ENCODE data around the gene RAMP3. TPM values are rescaled to one million over a fixed set of nuclear protein-coding genes. Genes with fewer than 3 reads are reported as not detected.

Gene RAMP3
- total RNA-seq, 1 experiment from 2014 or later, result 0.13 TPM

GRCh38 chr7:45223078-45223477 is 65.5 kb downstream of the RAMP3 start:
- no peak overlapping the region for H3K4me3 ChIP-seq (ENCODE audit: low read depth in 2 of 2, low read length in 2 of 2)
- TF ChIP-seq TCF7L2 (IDR thresholded peaks at IDR 0.05; ENCODE audit: low read depth, low read length) (no peak), CTCF (IDR thresholded peaks at IDR 0.05) (no peak), SIN3A (IDR thresholded peaks at IDR 0.05; ENCODE audit: borderline replicate concordance, insufficient read depth, low read depth, low read length) (no peak), REST (IDR thresholded peaks at IDR 0.05; ENCODE audit: insufficient read depth in 1 of 2, low read depth in 2 of 2, low read length in 1 of 2) (no peak), POLR2AphosphoS5 (IDR thresholded peaks at IDR 0.05; ENCODE audit: low read depth, low read length) (no peak)
- H3K36me3 ChIP-seq (ENCODE audit: control insufficient read depth, insufficient read depth, low read length), result no peaks in the 10 kb centered on the region
- H3K4me1 ChIP-seq (ENCODE audit: control insufficient read depth, insufficient read depth, low read length), result no peaks in the 10 kb centered on the region
- DNase-seq (ENCODE audit: low read depth, low spot score) (no peak), ATAC-seq (no peak)
- ChIA-PET POLR2A (no interaction called here), CTCF (no interaction called here)
- no peaks in the 10 kb centered on the region for H3K9me3 ChIP-seq (ENCODE audit: control insufficient read depth, insufficient read depth, low read depth, low read length)
- in situ Hi-C loops (cut with HindIII; ENCODE audit: low pct_unique_long_range_greater_than_20kb, low sequenced_read_pairs) (no loop called here), intact Hi-C loops (cut with micrococcal nuclease; ENCODE audit: unreplicated experiment) (no loop called here)
- BruUV-seq (replicated peaks), result no TSS peak
- peaks cover 9% of the 10 kb centered on the region for H3K27me3 ChIP-seq (ENCODE audit: control insufficient read depth, insufficient read depth, low read length)
- H3K27ac ChIP-seq (ENCODE audit: low read length), result no peak overlapping the region

DNA sequence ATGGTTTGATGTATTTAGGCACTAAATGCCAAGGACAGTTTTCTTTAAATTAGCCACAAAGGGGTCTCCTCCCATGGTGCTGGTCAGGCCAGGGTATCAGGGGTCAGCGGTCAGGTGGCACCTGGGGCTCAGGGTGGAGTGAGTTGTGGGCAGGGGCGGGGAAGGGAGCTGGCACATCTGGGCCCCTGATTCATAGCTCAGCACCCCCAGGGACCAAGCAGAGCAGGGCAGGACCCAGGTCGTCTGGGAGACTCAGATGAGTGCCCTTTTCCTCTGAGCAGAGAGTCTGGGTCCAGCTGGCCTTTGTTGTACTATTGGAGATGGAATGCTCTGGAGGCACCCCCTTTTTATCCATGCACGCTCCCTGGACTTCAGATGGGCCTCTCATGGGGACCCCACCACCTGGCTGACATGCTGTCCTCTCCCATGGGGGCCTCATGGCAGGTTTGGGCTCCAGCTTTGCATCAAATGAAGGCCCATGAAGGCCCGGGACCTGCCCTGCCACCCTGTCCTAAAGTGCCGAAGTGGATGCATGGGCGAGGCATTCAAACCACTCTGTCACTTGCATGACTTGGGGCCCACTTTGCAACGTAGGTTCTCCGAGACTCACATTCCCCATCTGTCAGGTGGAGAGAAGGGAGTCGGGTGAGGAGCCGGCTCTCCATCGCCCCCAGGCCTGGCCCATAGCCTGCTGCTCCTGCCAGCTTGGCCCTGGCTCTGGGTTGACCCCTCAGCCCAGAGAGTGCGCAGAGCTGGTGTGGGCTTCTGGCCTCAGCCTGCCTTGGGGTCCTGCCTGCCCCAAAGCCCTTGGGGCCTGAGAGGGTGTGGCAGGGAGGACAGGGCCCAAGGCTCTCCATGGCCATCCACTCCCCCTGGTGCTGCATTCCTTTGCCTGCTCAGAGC is 66.4 kb downstream of the RAMP3 start:
- Histone ChIP-seq H3K9me3 (ENCODE audit: control insufficient read depth, insufficient read depth, low read depth, low read length) (no peaks in the 10 kb centered on the region), H3K4me3 (ENCODE audit: low read depth in 2 of 2, low read length in 2 of 2) (no peak overlapping the region), H3K4me1 (ENCODE audit: control insufficient read depth, insufficient read depth, low read length) (no peaks in the 10 kb centered on the region), H3K36me3 (ENCODE audit: control insufficient read depth, insufficient read depth, low read length) (no peaks in the 10 kb centered on the region), H3K27ac (ENCODE audit: low read length) (no peak overlapping the region), H3K27me3 (ENCODE audit: control insufficient read depth, insufficient read depth, low read length) (peaks cover 5% of the 10 kb centered on the region)
- POLR2A ChIA-PET, result no interaction called here
- no peak for DNase-seq (ENCODE audit: low read depth, low spot score)
- CTCF ChIA-PET, result no interaction called here
- in situ Hi-C loops (cut with HindIII; ENCODE audit: low pct_unique_long_range_greater_than_20kb, low sequenced_read_pairs), result no loop called here
- no peak for ATAC-seq
- intact Hi-C loops (cut with micrococcal nuclease; ENCODE audit: unreplicated experiment), result no loop called here
- no peak for TF ChIP-seq CTCF (IDR thresholded peaks at IDR 0.05)
- no peak for TF ChIP-seq POLR2AphosphoS5 (IDR thresholded peaks at IDR 0.05; ENCODE audit: low read depth, low read length)
- no peak for TF ChIP-seq TCF7L2 (IDR thresholded peaks at IDR 0.05; ENCODE audit: low read depth, low read length)
- no peak for TF ChIP-seq REST (IDR thresholded peaks at IDR 0.05; ENCODE audit: insufficient read depth in 1 of 2, low read depth in 2 of 2, low read length in 1 of 2)
- TF ChIP-seq SIN3A (IDR thresholded peaks at IDR 0.05; ENCODE audit: borderline replicate concordance, insufficient read depth, low read depth, low read length), result no peak
- no TSS peak for BruUV-seq (replicated peaks)

Measured in Panc1 (cell line).